A549 (cell line): ENCODE results near the gene SWT1.

Experiments
- CTCF ChIP-seq: fragments of >200 bp; sonication (Bioruptor Twin); formaldehyde crosslinking; IDR thresholded peaks from 3 replicates; pipeline ENCODE4 v1.5.1; 2016
- EP300 ChIP-seq, 2 experiments: fragments of >200 bp; sonication (Bioruptor Twin); formaldehyde crosslinking; IDR thresholded peaks; 2 replicates in 1 of 2; 3 replicates in 1 of 2; pipeline ENCODE4 v1.6.1; 2016 to 2017
- HOXA7 ChIP-seq: fragments of 250-450 bp; sonication (Bioruptor Pico); IDR thresholded peaks from 2 replicates; pipeline ENCODE4 v1.5.0; 2020; ENCODE audit warnings: mild to moderate bottlenecking, moderate library complexity
- RARB ChIP-seq: fragments of 250-450 bp; sonication (Bioruptor Pico); IDR thresholded peaks from 2 replicates; pipeline ENCODE4 v1.8.0; 2021; ENCODE audit warnings: mild to moderate bottlenecking, moderate library complexity

GRCh38 chr1:185249563-185249962, 92.6 kb downstream of the SWT1 start:
- TF ChIP-seq EP300 (IDR thresholded peaks at IDR 0.05) (no peak), RARB (CRISPR knock-in tag) (no peak), HOXA7 (CRISPR knock-in tag) (no peak), CTCF (no peak)
